ENCODE results near the gene PRKCH. TPM values are rescaled to one million over a fixed set of nuclear protein-coding genes. Genes with fewer than 3 reads are reported as not detected.
A peak's percentile ranks its signal among the peaks of the same experiment; 100 is the strongest.

The PRKCH gene
- total and polyA plus RNA-seq, 7 donors, result 4.2 to 19.9 (median 10.0) TPM

DNA sequence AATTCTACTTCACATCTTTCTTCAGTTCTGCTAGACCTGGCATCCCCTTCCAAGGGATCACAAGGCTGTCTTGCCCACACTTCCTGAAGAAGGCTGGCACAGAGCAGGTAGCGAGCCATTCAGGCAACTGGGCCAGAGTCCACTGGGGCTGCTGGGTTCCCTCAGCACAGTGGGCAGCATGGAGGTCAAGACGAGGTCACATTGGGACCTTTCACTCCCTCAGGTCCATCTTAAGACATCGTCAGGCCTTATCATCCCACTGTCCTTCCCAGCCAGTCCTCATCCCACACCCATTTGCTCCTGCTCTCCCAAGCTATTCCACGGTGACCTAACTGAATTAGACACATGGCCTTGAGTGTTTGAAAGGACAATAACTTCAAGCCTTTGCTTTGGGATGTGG lies 230.9 kb downstream of the PRKCH start:
- DNase-seq, result no peak
- WGBS, 2 donors, result 78 to 92% methylated on average over 4 of the region's 4 CpGs
- H3K36me3 ChIP-seq, result no peaks in the 10 kb centered on the region
- TF ChIP-seq POLR2A (IDR thresholded peaks at IDR 0.05), result no peak
- TF ChIP-seq, protein P1, sequence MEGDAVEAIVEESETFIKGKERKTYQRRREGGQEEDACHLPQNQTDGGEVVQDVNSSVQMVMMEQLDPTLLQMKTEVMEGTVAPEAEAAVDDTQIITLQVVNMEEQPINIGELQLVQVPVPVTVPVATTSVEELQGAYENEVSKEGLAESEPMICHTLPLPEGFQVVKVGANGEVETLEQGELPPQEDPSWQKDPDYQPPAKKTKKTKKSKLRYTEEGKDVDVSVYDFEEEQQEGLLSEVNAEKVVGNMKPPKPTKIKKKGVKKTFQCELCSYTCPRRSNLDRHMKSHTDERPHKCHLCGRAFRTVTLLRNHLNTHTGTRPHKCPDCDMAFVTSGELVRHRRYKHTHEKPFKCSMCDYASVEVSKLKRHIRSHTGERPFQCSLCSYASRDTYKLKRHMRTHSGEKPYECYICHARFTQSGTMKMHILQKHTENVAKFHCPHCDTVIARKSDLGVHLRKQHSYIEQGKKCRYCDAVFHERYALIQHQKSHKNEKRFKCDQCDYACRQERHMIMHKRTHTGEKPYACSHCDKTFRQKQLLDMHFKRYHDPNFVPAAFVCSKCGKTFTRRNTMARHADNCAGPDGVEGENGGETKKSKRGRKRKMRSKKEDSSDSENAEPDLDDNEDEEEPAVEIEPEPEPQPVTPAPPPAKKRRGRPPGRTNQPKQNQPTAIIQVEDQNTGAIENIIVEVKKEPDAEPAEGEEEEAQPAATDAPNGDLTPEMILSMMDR (IDR thresholded peaks at IDR 0.05), result no peak
- TF ChIP-seq POLR2AphosphoS5 (IDR thresholded peaks at IDR 0.05), result no peak
- TF ChIP-seq EP300 (IDR thresholded peaks at IDR 0.05), result no peak
- H3K4me1 ChIP-seq, result no peaks in the 10 kb centered on the region
- intact Hi-C loops (cut with DNase I), result no loop called here
- H3K4me3 ChIP-seq, result no peak overlapping the region
- H3K27me3 ChIP-seq, result no peaks in the 10 kb centered on the region
- H3K9me3 ChIP-seq, result no peaks in the 10 kb centered on the region
- peak overlapping the region in 1 of 4 donors; percentile 38 for H3K27ac ChIP-seq

DNA sequence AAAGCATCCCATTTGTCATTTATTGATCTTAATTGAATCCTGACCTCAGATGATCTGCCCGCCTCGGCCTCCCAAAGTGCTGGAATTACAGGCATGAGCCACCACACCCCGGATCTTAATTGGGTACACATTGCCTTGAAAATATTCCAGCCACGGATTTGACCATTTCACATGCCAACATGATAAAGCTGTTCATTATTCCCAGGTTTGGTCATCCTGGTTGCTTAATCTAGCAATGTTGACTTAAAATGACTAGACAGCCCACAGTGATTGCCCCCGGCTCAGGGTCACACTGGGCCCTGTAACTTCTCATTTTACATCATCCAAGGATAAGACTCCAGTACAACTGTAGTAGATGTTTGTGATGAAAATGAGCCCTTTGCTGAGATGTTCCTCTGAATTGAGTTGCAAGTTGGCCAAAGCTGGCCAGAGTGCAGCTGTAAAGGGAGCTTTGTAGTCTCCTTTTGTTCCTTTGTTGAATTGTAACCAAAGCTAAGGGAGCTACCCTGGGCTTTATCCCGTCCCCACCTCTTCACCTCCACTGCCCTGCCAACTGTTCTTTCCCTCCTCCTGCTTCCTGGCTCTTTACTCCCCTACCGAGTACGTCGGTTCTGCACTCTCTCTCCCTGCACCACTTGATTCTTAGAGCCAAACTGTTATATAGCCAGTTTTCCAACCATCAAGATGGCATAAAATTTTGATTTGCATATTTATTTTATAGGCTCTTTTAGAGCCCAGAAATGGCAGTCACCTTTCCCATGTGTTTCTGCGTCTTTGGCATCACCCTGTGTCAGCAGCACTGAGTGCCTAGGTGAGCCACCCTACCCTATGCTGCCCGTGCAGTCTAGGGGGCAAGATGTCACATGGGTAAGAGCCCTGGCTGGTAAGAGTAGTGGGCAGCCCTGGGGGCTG lies 232.6 kb downstream of the PRKCH start:
- intact Hi-C loops (cut with DNase I), result no loop called here
- TF ChIP-seq POLR2AphosphoS5 (IDR thresholded peaks at IDR 0.05) (peak in 1 of 4 donors; percentile 36), POLR2A (IDR thresholded peaks at IDR 0.05) (no peak)
- H3K9me3 ChIP-seq, result no peaks in the 10 kb centered on the region
- DNase-seq, result no peak
- peak overlapping the region in 2 of 4 donors; percentile 38 to 48 for H3K27ac ChIP-seq
- H3K4me3 ChIP-seq, result no peak overlapping the region
- 62 to 78% methylated on average over 11 of the region's 11 CpGs for WGBS, 2 donors
- H3K4me1 ChIP-seq, result no peaks in the 10 kb centered on the region
- no peaks in the 10 kb centered on the region for H3K27me3 ChIP-seq
- no peaks in the 10 kb centered on the region for H3K36me3 ChIP-seq

DNA sequence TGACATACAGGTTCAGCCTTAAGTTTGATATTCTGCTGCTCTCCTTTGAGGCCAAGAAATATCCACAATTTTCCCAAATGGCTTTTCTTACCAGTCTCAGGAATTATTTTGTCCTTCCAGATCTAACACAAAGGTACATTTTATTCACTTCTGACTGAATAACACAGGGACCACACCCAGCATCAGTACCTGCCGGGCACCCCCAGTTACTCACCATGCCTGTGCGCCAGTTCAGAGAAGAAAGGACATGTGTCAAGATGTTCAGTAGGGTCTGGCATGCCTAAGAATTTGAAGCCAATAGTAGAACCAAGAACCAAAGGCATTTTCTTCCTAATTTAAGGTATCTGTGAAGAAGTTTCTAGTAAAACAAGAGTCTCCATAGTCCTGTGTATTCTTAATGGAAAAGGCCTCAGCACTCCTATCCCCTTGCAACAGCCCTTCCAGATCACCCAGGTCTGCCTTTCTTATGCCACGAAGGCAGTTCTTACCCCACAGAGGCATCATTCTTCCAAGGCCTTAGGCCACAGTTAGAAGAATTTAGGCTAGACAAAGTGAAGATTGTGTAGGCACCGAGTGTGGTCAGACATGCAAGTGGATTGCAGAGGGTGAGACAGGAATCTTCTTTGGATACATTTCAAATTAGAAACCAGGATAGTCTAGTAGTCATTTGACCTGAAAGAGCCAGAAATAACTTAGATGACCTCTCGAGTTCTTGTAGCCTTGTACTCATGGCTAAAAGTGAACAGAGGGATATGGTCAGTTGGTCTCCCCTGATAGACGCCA lies 233.9 kb downstream of the PRKCH start:
- no peaks in the 10 kb centered on the region for H3K36me3 ChIP-seq
- intact Hi-C loops (cut with DNase I), result no loop called here
- no peaks in the 10 kb centered on the region for H3K4me1 ChIP-seq
- no peak overlapping the region for H3K27ac ChIP-seq
- WGBS, 2 donors, result 77 to 78% methylated on average over 6 of the region's 6 CpGs
- TF ChIP-seq, protein P1 (IDR thresholded peaks at IDR 0.05), result no peak
- no peak overlapping the region for H3K4me3 ChIP-seq
- no peaks in the 10 kb centered on the region for H3K9me3 ChIP-seq
- no peak for DNase-seq
- H3K27me3 ChIP-seq, result no peaks in the 10 kb centered on the region

DNA sequence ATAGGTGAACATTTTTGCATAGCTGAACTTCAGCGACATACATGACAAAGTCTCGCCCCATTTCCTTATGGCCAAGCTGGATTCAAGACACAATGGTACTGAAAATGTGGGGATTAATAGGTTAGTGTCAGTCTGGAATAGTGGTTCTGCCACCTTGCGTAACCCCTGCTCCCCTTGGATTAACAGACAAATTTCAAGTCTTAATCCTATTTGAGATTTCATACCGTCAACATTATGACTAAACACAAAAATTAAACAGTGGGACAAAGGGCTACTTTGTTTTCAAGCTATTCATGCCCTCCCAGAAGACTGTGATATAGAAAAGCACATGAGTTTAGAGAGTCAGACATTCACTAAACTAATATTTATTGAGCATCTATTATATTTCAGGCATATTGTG lies 235.1 kb downstream of the PRKCH start:
- no peaks in the 10 kb centered on the region for H3K9me3 ChIP-seq
- no peak for TF ChIP-seq EP300 (IDR thresholded peaks at IDR 0.05)
- TF ChIP-seq, protein P1 (IDR thresholded peaks at IDR 0.05), result no peak
- H3K36me3 ChIP-seq, result no peaks in the 10 kb centered on the region
- WGBS, 2 donors, result 92 to 95% methylated on average over 4 of the region's 4 CpGs
- DNase-seq, result no peak
- H3K27me3 ChIP-seq, result no peaks in the 10 kb centered on the region
- no peak overlapping the region for H3K27ac ChIP-seq
- peaks cover 0 to 5% (median 4%) of the 10 kb centered on the region in 4 donors for H3K4me1 ChIP-seq
- no peak overlapping the region for H3K4me3 ChIP-seq
- intact Hi-C loops (cut with DNase I), result no loop called here

DNA sequence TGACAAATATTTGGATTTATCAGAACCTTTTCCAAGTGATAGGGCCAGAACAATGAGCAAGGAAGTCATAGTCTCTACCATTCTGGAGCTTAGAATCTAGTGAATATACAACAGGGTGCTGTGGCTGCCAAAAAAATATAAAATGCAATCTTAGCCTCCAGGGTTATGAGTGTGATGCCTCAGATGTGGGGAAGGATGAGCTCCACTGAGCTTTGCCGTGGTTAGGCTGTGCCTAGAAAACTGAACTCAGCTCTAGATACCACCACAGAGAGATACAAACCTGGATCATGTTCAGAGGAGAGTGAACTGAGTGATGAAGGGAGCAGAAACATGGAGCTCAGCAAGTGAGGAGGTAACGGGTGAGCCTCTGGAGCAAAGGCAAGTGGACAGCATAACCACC lies 235.9 kb downstream of the PRKCH start:
- TF ChIP-seq, protein P1 (IDR thresholded peaks at IDR 0.05), result no peak
- no peak for TF ChIP-seq EP300 (IDR thresholded peaks at IDR 0.05)
- TF ChIP-seq POLR2A (IDR thresholded peaks at IDR 0.05), result no peak
- TF ChIP-seq POLR2AphosphoS5 (IDR thresholded peaks at IDR 0.05), result no peak
- peaks cover 0 to 13% (median 12%) of the 10 kb centered on the region in 4 donors for H3K4me1 ChIP-seq
- no peak for DNase-seq
- H3K9me3 ChIP-seq, result no peaks in the 10 kb centered on the region
- 79 to 97% methylated on average over 2 of the region's 2 CpGs for WGBS, 2 donors
- no peak overlapping the region for H3K27ac ChIP-seq
- intact Hi-C loops (cut with DNase I), result no loop called here
- no peak overlapping the region for H3K4me3 ChIP-seq
- no peaks in the 10 kb centered on the region for H3K36me3 ChIP-seq
- H3K27me3 ChIP-seq, result no peaks in the 10 kb centered on the region

All from sigmoid colon (tissue), 7 donors.